CD4-positive, alpha-beta T cell treated with Interferon gamma for 1 hour (primary cell): ENCODE measurements around the gene TFF1.

ENCODE experiments used
- DNase-seq: peaks from one replicate; pipeline ENCODE4 v3.0.0-alpha.2; 2020

The TFF1 gene

GRCh38 chr21:42397746-42398394 is 31.5 kb upstream of the TFF1 start:
- no peak for DNase-seq

GRCh38 chr21:42396799-42397745 is 30.7 kb upstream of the TFF1 start:
- no peak for DNase-seq

- DNase-seq = no peak
Measured at GRCh38 chr21:42395905-42396651, 29.7 kb upstream of the TFF1 start, which contains the start of gene TMPRSS3. Gene TMPRSS3, minus strand, starts transcription at chr21:42396052. Its CDS starts 635 bp downstream, at chr21:42395417.

- no peak for DNase-seq
Measured at GRCh38 chr21:42395302-42395701, 29.0 kb upstream of the TFF1 start.

GRCh38 chr21:42393443-42393950 is 27.2 kb upstream of the TFF1 start:
- DNase-seq = no peak

GRCh38 chr21:42392731-42393442 is 26.6 kb upstream of the TFF1 start:
- no peak for DNase-seq

GRCh38 chr21:42391297-42391696 is 25.0 kb upstream of the TFF1 start:
- DNase-seq = no peak

GRCh38 chr21:42390696-42391095 is 24.4 kb upstream of the TFF1 start:
- DNase-seq = no peak

- DNase-seq = no peak
Measured at GRCh38 chr21:42390193-42390592, 23.9 kb upstream of the TFF1 start.

- DNase-seq = no peak
Measured at GRCh38 chr21:42389449-42389835, 23.1 kb upstream of the TFF1 start.

- DNase-seq = no peak
Measured at GRCh38 chr21:42388740-42389448, 22.6 kb upstream of the TFF1 start.

- DNase-seq = no peak
Measured at GRCh38 chr21:42387843-42388340, 21.6 kb upstream of the TFF1 start.

- peak; percentile 14 for DNase-seq
Measured at GRCh38 chr21:42387164-42387563, 20.8 kb upstream of the TFF1 start.

GRCh38 chr21:42386034-42386591 is 19.8 kb upstream of the TFF1 start:
- no peak for DNase-seq

- no peak for DNase-seq
Measured at GRCh38 chr21:42385619-42386018, 19.3 kb upstream of the TFF1 start.

GRCh38 chr21:42384989-42385388 is 18.7 kb upstream of the TFF1 start:
- DNase-seq = no peak

- no peak for DNase-seq
Measured at GRCh38 chr21:42384156-42384945, 18.0 kb upstream of the TFF1 start.

GRCh38 chr21:42383331-42383730 is 17.0 kb upstream of the TFF1 start:
- DNase-seq = no peak

GRCh38 chr21:42382915-42383314 is 16.6 kb upstream of the TFF1 start:
- DNase-seq = no peak

GRCh38 chr21:42381347-42381984 is 15.1 kb upstream of the TFF1 start:
- DNase-seq = peak; percentile 38
